ENCODE data around the gene PSD.
A peak's percentile ranks its signal among the peaks of the same experiment; 100 is the strongest.

The PSD gene

GRCh38 chr10:102444851-102445250 is 26.3 kb upstream of the PSD start:
- no peak for DNase-seq (ENCODE audit: low read depth, low spot score)

GRCh38 chr10:102438374-102438773 is 19.8 kb upstream of the PSD start:
- DNase-seq (ENCODE audit: low read depth, low spot score), result no peak

- DNase-seq (ENCODE audit: low read depth, low spot score), result no peak
These were observed 18.9 kb upstream of the PSD start for GRCh38 chr10:102437515-102437914.

GRCh38 chr10:102436312-102436711 is 17.7 kb upstream of the PSD start:
- DNase-seq (ENCODE audit: low read depth, low spot score), result no peak

- no peak for DNase-seq (ENCODE audit: low read depth, low spot score)
These were observed 17.1 kb upstream of the PSD start for GRCh38 chr10:102435529-102436233.

- DNase-seq (ENCODE audit: low read depth, low spot score), result no peak
These were observed 16.5 kb upstream of the PSD start for GRCh38 chr10:102435133-102435497.

GRCh38 chr10:102434394-102435132 is 16.0 kb upstream of the PSD start:
- DNase-seq (ENCODE audit: low read depth, low spot score), result no peak

- DNase-seq (ENCODE audit: low read depth, low spot score), result no peak
These were observed 15.0 kb upstream of the PSD start for GRCh38 chr10:102433619-102434046.

GRCh38 chr10:102432162-102432950 is 13.8 kb upstream of the PSD start, which contains the start of gene CUEDC2:
Gene CUEDC2, minus strand, starts transcription at chr10:102432574. Its CDS starts 7,386 bp downstream, at chr10:102425188.
- DNase-seq (ENCODE audit: low read depth, low spot score), result peak; percentile 83

GRCh38 chr10:102431452-102432124 is 13.0 kb upstream of the PSD start:
- no peak for DNase-seq (ENCODE audit: low read depth, low spot score)

- DNase-seq (ENCODE audit: low read depth, low spot score), result no peak
These were observed 10.9 kb upstream of the PSD start for GRCh38 chr10:102429468-102429867.

GRCh38 chr10:102426803-102427287 is 8.3 kb upstream of the PSD start:
- no peak for DNase-seq (ENCODE audit: low read depth, low spot score)

GRCh38 chr10:102425444-102425843 is 6.9 kb upstream of the PSD start:
- no peak for DNase-seq (ENCODE audit: low read depth, low spot score)

- DNase-seq (ENCODE audit: low read depth, low spot score), result no peak
These were observed 6.3 kb upstream of the PSD start for GRCh38 chr10:102424916-102425315.

- DNase-seq (ENCODE audit: low read depth, low spot score), result no peak
These were observed 5.6 kb upstream of the PSD start for GRCh38 chr10:102424145-102424544.

GRCh38 chr10:102423372-102423968 is 4.9 kb upstream of the PSD start:
- DNase-seq (ENCODE audit: low read depth, low spot score), result no peak

- no peak for DNase-seq (ENCODE audit: low read depth, low spot score)
These were observed 4.1 kb upstream of the PSD start for GRCh38 chr10:102422545-102423129.

GRCh38 chr10:102421757-102422512 is 3.4 kb upstream of the PSD start:
- no peak for DNase-seq (ENCODE audit: low read depth, low spot score)

- no peak for DNase-seq (ENCODE audit: low read depth, low spot score)
These were observed 2.8 kb upstream of the PSD start for GRCh38 chr10:102421507-102421756.

All from brain pericyte (primary cell).